Measurements from ENCODE around the gene TAF5.
A peak's percentile ranks its signal among the peaks of the same experiment; 100 is the strongest.

TAF5 gene

GRCh38 chr10:103395754-103396066 lies 27.9 kb downstream of the TAF5 start:
- TF ChIP-seq MAX (IDR thresholded peaks at IDR 0.05) (no peak), TCF12 (IDR thresholded peaks at IDR 0.05; ENCODE audit: low read depth) (no peak), RAD21 (IDR thresholded peaks at IDR 0.05; ENCODE audit: low read depth) (no peak), FOXM1 (IDR thresholded peaks at IDR 0.05; ENCODE audit: borderline replicate concordance, low read depth) (no peak), EP300 (IDR thresholded peaks at IDR 0.05; ENCODE audit: borderline replicate concordance) (no peak), USF1 (IDR thresholded peaks at IDR 0.05) (no peak), TAF1 (IDR thresholded peaks at IDR 0.05; ENCODE audit: low read depth) (no peak), ZBTB7A (IDR thresholded peaks at IDR 0.05; ENCODE audit: low read depth) (no peak)

- TF ChIP-seq CREB1 (IDR thresholded peaks at IDR 0.05; ENCODE audit: low read depth) (peak; percentile 84), MAX (IDR thresholded peaks at IDR 0.05) (peak; percentile 99), EP300 (IDR thresholded peaks at IDR 0.05; ENCODE audit: borderline replicate concordance) (no peak; the same call in 1 of the 2 replicates), REST (IDR thresholded peaks at IDR 0.05; ENCODE audit: low read depth) (no peak), USF1 (IDR thresholded peaks at IDR 0.05) (no peak), ZBTB7A (IDR thresholded peaks at IDR 0.05; ENCODE audit: low read depth) (0 out of 2 replicates have a peak, but pooled peaks have one; percentile 28), RAD21 (IDR thresholded peaks at IDR 0.05; ENCODE audit: low read depth) (no peak), FOXM1 (IDR thresholded peaks at IDR 0.05; ENCODE audit: borderline replicate concordance, low read depth) (no peak), CEBPB (IDR thresholded peaks at IDR 0.05) (no peak), TCF12 (IDR thresholded peaks at IDR 0.05; ENCODE audit: low read depth) (peak; percentile 43; the same call in 1 of the 2 replicates), TAF1 (IDR thresholded peaks at IDR 0.05; ENCODE audit: low read depth) (peak; percentile 85), TEAD4 (IDR thresholded peaks at IDR 0.05) (peak; percentile 50), NFIC (IDR thresholded peaks at IDR 0.05) (no peak; the same call in 1 of the 2 replicates), EGR1 (IDR thresholded peaks at IDR 0.05) (peak; percentile 99), YY1 (IDR thresholded peaks at IDR 0.05; ENCODE audit: low read depth) (0 out of 2 replicates have a peak, but pooled peaks have one; percentile 58)
These were observed 28.5 kb downstream of the TAF5 start, which contains the start of the genes ATP5MK and PDCD11 for GRCh38 chr10:103396067-103396788. TSS of gene ATP5MK (minus strand) at chr10:103396475. CDS start at chr10:103392457, 4,018 bp downstream. TSS of gene PDCD11 (plus strand) at chr10:103396626. CDS start at chr10:103398427, 1,801 bp downstream.

- TF ChIP-seq CREB1 (IDR thresholded peaks at IDR 0.05; ENCODE audit: low read depth) (no peak), CEBPB (IDR thresholded peaks at IDR 0.05) (no peak), NFIC (IDR thresholded peaks at IDR 0.05) (no peak), YY1 (IDR thresholded peaks at IDR 0.05; ENCODE audit: low read depth) (no peak), TCF12 (IDR thresholded peaks at IDR 0.05; ENCODE audit: low read depth) (no peak), TEAD4 (IDR thresholded peaks at IDR 0.05) (no peak), ZBTB7A (IDR thresholded peaks at IDR 0.05; ENCODE audit: low read depth) (no peak), EGR1 (IDR thresholded peaks at IDR 0.05) (no peak), RAD21 (IDR thresholded peaks at IDR 0.05; ENCODE audit: low read depth) (no peak), FOXM1 (IDR thresholded peaks at IDR 0.05; ENCODE audit: borderline replicate concordance, low read depth) (no peak), EP300 (IDR thresholded peaks at IDR 0.05; ENCODE audit: borderline replicate concordance) (no peak), TAF1 (IDR thresholded peaks at IDR 0.05; ENCODE audit: low read depth) (no peak; the same call in 1 of the 2 replicates), MAX (IDR thresholded peaks at IDR 0.05) (no peak), USF1 (IDR thresholded peaks at IDR 0.05) (no peak), REST (IDR thresholded peaks at IDR 0.05; ENCODE audit: low read depth) (no peak)
These were observed 29.0 kb downstream of the TAF5 start for GRCh38 chr10:103396789-103397087.

GRCh38 chr10:103397191-103397825 lies 29.5 kb downstream of the TAF5 start:
- TF ChIP-seq EP300 (IDR thresholded peaks at IDR 0.05; ENCODE audit: borderline replicate concordance) (no peak), TEAD4 (IDR thresholded peaks at IDR 0.05) (no peak), REST (IDR thresholded peaks at IDR 0.05; ENCODE audit: low read depth) (no peak), TCF12 (IDR thresholded peaks at IDR 0.05; ENCODE audit: low read depth) (no peak), FOXM1 (IDR thresholded peaks at IDR 0.05; ENCODE audit: borderline replicate concordance, low read depth) (no peak), TAF1 (IDR thresholded peaks at IDR 0.05; ENCODE audit: low read depth) (no peak), EGR1 (IDR thresholded peaks at IDR 0.05) (no peak), MAX (IDR thresholded peaks at IDR 0.05) (no peak)
